Calu3 (cell line): ENCODE results near the gene PARVB. TPM values are rescaled to one million over a fixed set of nuclear protein-coding genes. Genes with fewer than 3 reads are reported as not detected.

ENCODE experiments used
- BruUV-seq: library from RNA; stranded (reverse); fragments of 400-500 nt; replicated peaks from 2 replicates; lab custom pipeline; 2021; lab: Mats Ljungman, UMichigan
- CTCF ChIA-PET: fragments of 300-600 bp; sonication (Branson Sonifier 250); formaldehyde crosslinking; loops from one replicate; lab custom pipeline; 2022; ENCODE audit warnings: antibody characterized with exemption; lab: Charles Lee
- DNase-seq: peaks from one replicate; pipeline ENCODE4 v3.0.0; 2022
- H3K27ac Mint-ChIP-seq: one replicate; pipeline ENCODE4 v1.8.0; 2022; ENCODE audit warnings: mixed read lengths; ENCODE audit not compliant: unreplicated experiment
- H3K27me3 Mint-ChIP-seq: one replicate; pipeline ENCODE4 v1.8.0; 2022; ENCODE audit warnings: mixed read lengths; ENCODE audit not compliant: unreplicated experiment
- H3K36me3 Mint-ChIP-seq: one replicate; pipeline ENCODE4 v1.8.0; 2022; ENCODE audit warnings: mild to moderate bottlenecking, moderate library complexity, mixed read lengths; ENCODE audit not compliant: insufficient read depth, unreplicated experiment
- H3K4me1 Mint-ChIP-seq: one replicate; pipeline ENCODE4 v1.8.0; 2022; ENCODE audit warnings: mild to moderate bottlenecking, low read depth, mixed read lengths; ENCODE audit not compliant: unreplicated experiment
- H3K4me3 Mint-ChIP-seq: one replicate; pipeline ENCODE4 v1.8.0; 2022; ENCODE audit warnings: mild to moderate bottlenecking, low read depth, moderate library complexity, mixed read lengths; ENCODE audit not compliant: unreplicated experiment
- H3K9me3 Mint-ChIP-seq: one replicate; pipeline ENCODE4 v1.8.0; 2022; ENCODE audit warnings: low read depth, mixed read lengths; ENCODE audit not compliant: unreplicated experiment
- CTCF ChIP-seq: fragments of 200-600 bp; IDR thresholded peaks from one replicate; pipeline ENCODE4 v1.8.0; 2022; ENCODE audit warnings: antibody characterized with exemption; ENCODE audit not compliant: unreplicated experiment
- intact Hi-C: fragments of 100-400 bp; cut with micrococcal nuclease; formaldehyde crosslinking; loops from one replicate; pipeline ENCODE4 v1.10.0; 2022; ENCODE audit not compliant: unreplicated experiment
- total RNA-seq: library from RNA; stranded (reverse); gene quantifications from 2 replicates; pipeline ENCODE4 v1.2.3, GENCODE V29; 2022

The PARVB gene
- total RNA-seq, 1 experiment from 2014 or later, result 15.6 TPM

GRCh38 chr22:43992331-43992821 is 31.7 kb upstream of the PARVB start:
- BruUV-seq, result no TSS peak
- intact Hi-C loops, result no loop called here
- Mint-ChIP-seq H3K9me3 (no peaks in the 10 kb centered on the region), H3K4me3 (no peak overlapping the region), H3K27me3 (no peaks in the 10 kb centered on the region), H3K36me3 (peaks cover 43% of the 10 kb centered on the region), H3K4me1 (no peaks in the 10 kb centered on the region), H3K27ac (no peak overlapping the region)
- no peak for DNase-seq
- CTCF ChIA-PET, result interaction anchor here (1.4 to 1.7 kb wide), 3 partner anchors 93 to 635 kb away, joined by 9 to 56 read pairs (median 23); no protein-coding TSS in a partner anchor
- TF ChIP-seq CTCF, result no peak

- Mint-ChIP-seq H3K4me1 (no peaks in the 10 kb centered on the region), H3K36me3 (peaks cover 42% of the 10 kb centered on the region), H3K9me3 (no peaks in the 10 kb centered on the region), H3K27ac (no peak overlapping the region), H3K4me3 (no peak overlapping the region), H3K27me3 (no peaks in the 10 kb centered on the region)
- CTCF ChIA-PET, result interaction anchor here (0.6 to 1.7 kb wide), 11 partner anchors 11 to 692 kb away, joined by 3 to 56 read pairs (median 5); no protein-coding TSS in a partner anchor
- peak; percentile 53 for DNase-seq
- BruUV-seq, result no TSS peak
- intact Hi-C loops, result loop anchor here (1.0 kb wide), 1 partner anchor 633 kb away; no protein-coding TSS in a partner anchor
- TF ChIP-seq CTCF, result peak; percentile 91
These were observed 30.9 kb upstream of the PARVB start for GRCh38 chr22:43993072-43993760.

DNA sequence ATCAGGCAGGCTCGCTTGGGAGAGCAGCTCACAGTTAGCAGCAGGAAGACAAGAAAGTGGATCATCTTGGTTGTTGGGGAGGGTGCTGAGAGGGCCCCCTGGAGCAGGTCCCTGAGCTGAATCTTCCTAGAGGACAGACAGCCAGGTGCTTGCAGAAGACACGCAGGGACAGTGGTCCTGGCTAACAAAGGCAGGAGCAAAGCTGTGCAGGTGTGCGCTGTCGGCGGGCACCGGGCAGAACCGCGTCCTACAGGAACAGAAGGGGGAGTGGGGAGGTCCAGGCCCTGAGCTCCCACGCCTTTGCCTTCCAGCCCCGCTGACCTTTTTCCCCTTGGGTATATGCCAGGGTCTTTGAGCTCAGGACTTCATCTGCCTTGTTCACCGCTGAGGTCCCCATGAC is 30.1 kb upstream of the PARVB start:
- no peak overlapping the region for H3K4me3 Mint-ChIP-seq
- TF ChIP-seq CTCF, result no peak
- intact Hi-C loops, result no loop called here
- H3K27ac Mint-ChIP-seq, result no peak overlapping the region
- no peaks in the 10 kb centered on the region for H3K9me3 Mint-ChIP-seq
- BruUV-seq, result no TSS peak
- CTCF ChIA-PET, result interaction anchor here (1.2 to 1.6 kb wide), 5 partner anchors 19 to 633 kb away, joined by 3 to 23 read pairs (median 6); no protein-coding TSS in a partner anchor
- no peaks in the 10 kb centered on the region for H3K4me1 Mint-ChIP-seq
- no peak for DNase-seq
- peaks cover 42% of the 10 kb centered on the region for H3K36me3 Mint-ChIP-seq
- no peaks in the 10 kb centered on the region for H3K27me3 Mint-ChIP-seq

DNA sequence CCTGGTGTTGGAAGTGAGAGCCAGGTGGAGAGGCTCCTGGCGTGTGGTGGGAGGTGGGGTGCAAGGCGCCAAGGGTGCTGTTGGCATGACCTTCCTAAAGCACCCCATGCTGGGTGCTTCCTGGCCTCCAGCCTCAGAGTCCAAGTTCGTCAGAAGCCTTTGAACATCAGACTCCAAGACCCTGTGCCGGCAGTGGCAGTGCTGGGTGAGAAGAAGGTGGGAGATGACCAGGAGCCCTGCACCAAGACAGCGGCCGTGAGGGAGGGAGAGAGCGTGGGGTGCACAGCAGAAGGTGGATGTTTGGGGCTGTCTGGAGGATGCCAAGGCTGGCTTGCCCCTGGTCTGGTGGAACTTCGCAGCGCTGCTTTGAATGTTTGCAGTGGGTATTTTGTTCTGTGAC is 29.7 kb upstream of the PARVB start:
- DNase-seq, result no peak
- no peak for TF ChIP-seq CTCF
- Mint-ChIP-seq H3K4me3 (no peak overlapping the region), H3K27ac (no peak overlapping the region), H3K4me1 (no peaks in the 10 kb centered on the region), H3K9me3 (no peaks in the 10 kb centered on the region), H3K27me3 (no peaks in the 10 kb centered on the region), H3K36me3 (peaks cover 40% of the 10 kb centered on the region)
- CTCF ChIA-PET, result interaction anchor here (1.5 kb wide), 1 partner anchor 92 kb away, joined by 3 read pairs; no protein-coding TSS in a partner anchor
- BruUV-seq, result no TSS peak
- intact Hi-C loops, result no loop called here
